Neuron (in vitro differentiated cells): Measurements from ENCODE around the gene NOA1.
"Not testable (repeated sequence)": the region's sequence is repeated elsewhere in the genome, so short reads cannot be mapped to it uniquely, and the experiment has no call there.

Experiments
- H2AFZ ChIP-seq: one replicate; pipeline ENCODE4 v1.6.1; 2013; ENCODE audit warnings: low read depth, mild to moderate bottlenecking, inconsistent platforms, low read length, moderate library complexity
- H3K27me3 ChIP-seq: one replicate; pipeline ENCODE4 v1.6.1; 2013; ENCODE audit warnings: low read length; ENCODE audit not compliant: insufficient read depth
- H3K36me3 ChIP-seq: one replicate; pipeline ENCODE4 v1.6.1; 2013; ENCODE audit warnings: low read length; ENCODE audit not compliant: insufficient read depth
- H3K4me1 ChIP-seq: one replicate; pipeline ENCODE4 v1.6.1; 2013; ENCODE audit warnings: low read length; ENCODE audit not compliant: insufficient read depth
- H3K4me3 ChIP-seq: 2 replicates; pipeline ENCODE4 v1.5.1; 2013; ENCODE audit warnings: mild to moderate bottlenecking, low read length, moderate library complexity
- H3K9me3 ChIP-seq: one replicate; pipeline ENCODE4 v1.6.1; 2013; ENCODE audit warnings: low read length

NOA1 gene

DNA sequence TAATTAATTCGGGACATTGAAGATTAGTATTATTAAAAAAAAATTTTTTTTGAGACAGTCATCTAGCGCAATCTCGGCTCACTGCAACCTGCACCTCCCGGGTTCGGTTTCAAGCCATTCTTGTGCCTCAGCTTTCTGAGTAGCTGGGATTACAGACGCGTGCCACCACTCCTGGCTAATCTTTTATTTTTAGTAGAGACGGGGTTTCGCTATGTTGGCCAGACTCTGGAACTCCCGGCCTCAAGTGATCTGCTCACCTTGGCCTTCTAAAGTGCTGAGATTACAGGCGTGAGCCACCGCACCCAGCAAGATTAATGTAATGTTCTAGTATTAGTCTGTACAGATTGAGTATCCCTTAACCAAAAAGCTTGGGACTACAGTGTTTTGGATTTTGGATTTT lies 37.0 kb downstream of the NOA1 start:
- H3K9me3 ChIP-seq, result no peaks in the 10 kb centered on the region
- H3K36me3 ChIP-seq, result peaks cover 15% of the 10 kb centered on the region
- H2AFZ ChIP-seq, result no peak overlapping the region
- H3K4me1 ChIP-seq, result no peaks in the 10 kb centered on the region
- no peaks in the 10 kb centered on the region for H3K27me3 ChIP-seq
- H3K4me3 ChIP-seq, result no peak overlapping the region

DNA sequence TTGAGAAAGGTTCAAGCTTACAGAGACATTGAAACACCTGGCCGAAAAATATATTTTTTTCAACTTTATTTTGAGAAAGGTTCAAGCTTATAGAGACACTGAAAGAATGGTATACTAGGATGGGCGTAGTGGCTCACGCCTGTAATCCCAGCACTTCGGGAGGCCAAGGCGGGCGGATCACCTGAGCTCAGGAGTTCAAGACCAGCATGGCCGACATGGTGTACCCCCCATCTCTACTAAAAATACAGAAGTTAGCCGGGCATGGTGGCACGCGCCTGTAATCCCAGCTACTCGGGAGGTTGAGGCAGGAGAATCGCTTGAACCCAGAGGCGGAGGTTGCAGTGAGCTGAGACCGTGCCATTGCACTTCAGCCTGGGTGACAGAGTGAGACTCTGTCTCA lies 37.6 kb downstream of the NOA1 start:
- not testable (repeated sequence) for H3K27me3 ChIP-seq, H3K4me1 ChIP-seq, H3K9me3 ChIP-seq, H3K4me3 ChIP-seq, H2AFZ ChIP-seq
- peaks cover 18% of the 10 kb centered on the region for H3K36me3 ChIP-seq

DNA sequence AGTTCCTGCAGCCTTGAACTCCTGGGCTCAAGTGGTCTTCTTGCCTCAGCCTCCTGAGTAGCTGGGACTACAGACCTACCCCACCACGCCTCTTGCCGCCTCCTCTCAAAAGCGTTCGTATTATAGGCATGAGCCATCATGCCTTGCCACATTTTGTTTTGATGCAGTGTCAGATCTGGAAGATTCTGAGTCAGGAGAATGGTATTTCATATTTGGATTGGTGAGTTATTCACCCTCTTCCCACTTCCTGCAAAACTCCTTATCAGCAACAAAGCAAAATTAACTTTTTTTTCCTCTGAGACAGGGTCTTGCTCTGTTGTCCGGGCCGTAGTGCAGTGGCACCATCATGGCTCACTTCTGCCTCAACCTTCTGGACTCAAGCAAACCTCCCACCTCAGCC lies 40.1 kb downstream of the NOA1 start:
- no peaks in the 10 kb centered on the region for H3K27me3 ChIP-seq
- H3K4me1 ChIP-seq, result no peaks in the 10 kb centered on the region
- no peak overlapping the region for H3K4me3 ChIP-seq
- no peak overlapping the region for H2AFZ ChIP-seq
- H3K9me3 ChIP-seq, result no peaks in the 10 kb centered on the region
- H3K36me3 ChIP-seq, result peaks cover 23% of the 10 kb centered on the region

DNA sequence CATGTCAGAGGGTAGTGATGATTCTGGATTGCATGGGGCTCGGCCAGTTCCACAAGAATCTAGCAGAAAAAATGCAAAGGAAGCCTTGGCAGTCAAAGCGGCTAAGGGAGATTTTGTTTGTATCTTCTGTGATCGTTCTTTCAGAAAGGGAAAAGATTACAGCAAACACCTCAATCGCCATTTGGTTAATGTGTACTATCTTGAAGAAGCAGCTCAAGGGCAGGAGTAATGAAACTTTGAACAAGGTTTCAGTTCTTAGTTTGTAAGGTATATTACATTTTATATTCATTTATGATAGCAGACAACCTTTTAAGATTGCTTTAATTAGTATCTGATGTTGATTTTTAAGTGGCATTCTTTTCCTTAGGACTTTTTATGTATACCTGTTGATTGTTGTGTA lies 45.5 kb downstream of the NOA1 start:
- H3K36me3 ChIP-seq, result peaks cover 55% of the 10 kb centered on the region

DNA sequence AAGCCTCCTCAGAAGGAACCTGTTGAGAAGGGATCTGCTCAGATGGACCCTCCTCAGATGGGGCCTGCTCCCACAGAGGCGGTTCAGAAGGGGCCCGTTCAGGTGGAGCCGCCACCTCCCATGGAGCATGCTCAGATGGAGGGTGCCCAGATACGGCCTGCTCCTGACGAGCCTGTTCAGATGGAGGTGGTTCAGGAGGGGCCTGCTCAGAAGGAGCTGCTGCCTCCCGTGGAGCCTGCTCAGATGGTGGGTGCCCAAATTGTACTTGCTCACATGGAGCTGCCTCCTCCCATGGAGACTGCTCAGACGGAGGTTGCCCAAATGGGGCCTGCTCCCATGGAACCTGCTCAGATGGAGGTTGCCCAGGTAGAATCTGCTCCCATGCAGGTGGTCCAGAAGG lies 46.8 kb downstream of the NOA1 start:
- no peaks in the 10 kb centered on the region for H3K4me1 ChIP-seq
- H2AFZ ChIP-seq, result no peak overlapping the region
- peaks cover 54% of the 10 kb centered on the region for H3K36me3 ChIP-seq
- H3K9me3 ChIP-seq, result no peaks in the 10 kb centered on the region
- no peak overlapping the region for H3K4me3 ChIP-seq
- no peaks in the 10 kb centered on the region for H3K27me3 ChIP-seq

More for the DNA sequence above, 45.5 kb downstream of the NOA1 start:
- no peak overlapping the region for H3K4me3 ChIP-seq
- no peaks in the 10 kb centered on the region for H3K27me3 ChIP-seq
- no peak overlapping the region for H2AFZ ChIP-seq
- H3K9me3 ChIP-seq, result no peaks in the 10 kb centered on the region
- H3K4me1 ChIP-seq, result no peaks in the 10 kb centered on the region

DNA sequence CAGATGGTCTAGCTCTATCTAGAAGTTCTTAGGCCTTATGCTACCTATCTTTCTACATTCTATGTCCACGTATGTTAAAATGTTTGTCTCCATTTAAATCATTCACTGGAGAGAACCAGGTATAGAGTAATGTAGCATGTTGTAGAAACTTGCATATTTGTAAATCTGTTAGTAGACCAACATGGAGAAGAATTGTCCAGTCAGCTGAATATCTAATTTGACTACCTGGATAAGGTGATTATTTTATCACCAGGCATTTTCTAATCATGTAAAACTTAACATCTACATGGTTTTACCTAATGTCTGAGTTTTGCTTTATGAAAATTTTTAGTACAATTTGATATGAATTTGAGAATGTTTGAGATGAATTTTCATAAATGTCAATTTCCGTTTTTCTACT lies 50.2 kb downstream of the NOA1 start:
- Histone ChIP-seq H3K4me1 (no peaks in the 10 kb centered on the region), H3K36me3 (peaks cover 66% of the 10 kb centered on the region), H3K4me3 (no peak overlapping the region), H3K9me3 (no peaks in the 10 kb centered on the region), H2AFZ (no peak overlapping the region), H3K27me3 (no peaks in the 10 kb centered on the region)

DNA sequence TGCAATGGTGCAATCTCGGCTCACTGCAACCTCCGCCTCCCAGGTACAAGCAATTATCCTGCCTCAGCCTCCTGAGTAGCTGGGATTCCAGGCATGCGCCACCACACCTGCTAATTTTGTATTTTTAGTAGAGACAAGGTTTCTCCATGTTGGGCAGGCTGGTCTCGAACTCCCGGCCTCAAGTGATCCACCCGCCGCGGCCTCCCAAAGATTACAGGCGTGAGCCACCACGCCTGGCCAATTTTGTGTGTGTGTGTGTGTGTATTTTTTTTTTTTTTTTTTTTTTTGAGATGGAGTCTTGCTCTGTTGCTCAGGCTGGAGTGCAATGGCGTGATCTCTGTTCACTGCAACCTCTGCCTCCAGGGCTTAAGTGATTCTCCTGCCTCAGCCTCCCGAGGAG lies 62.4 kb downstream of the NOA1 start:
- H2AFZ ChIP-seq, H3K27me3 ChIP-seq, H3K4me3 ChIP-seq, H3K9me3 ChIP-seq: not testable (repeated sequence)
- peaks cover 41% of the 10 kb centered on the region for H3K36me3 ChIP-seq
- peaks cover 17% of the 10 kb centered on the region for H3K4me1 ChIP-seq

DNA sequence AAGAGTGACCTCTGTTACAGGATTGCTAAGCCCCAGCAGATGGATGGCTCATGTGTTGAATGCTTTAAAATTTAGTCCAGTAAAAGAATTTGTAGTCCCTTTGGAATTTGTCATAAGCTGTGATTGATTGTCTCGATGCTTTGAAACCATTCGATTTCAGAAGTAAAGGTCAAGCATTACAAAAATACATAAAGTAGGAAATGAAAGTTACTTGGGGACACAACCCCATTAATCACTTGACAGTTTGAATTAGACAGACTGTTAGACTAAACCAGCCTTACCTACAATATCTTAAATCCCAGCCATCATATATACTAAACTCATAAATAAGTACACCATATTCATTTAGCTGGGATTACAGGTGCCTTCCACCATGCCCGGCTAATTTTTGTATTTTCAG lies 63.1 kb downstream of the NOA1 start:
- peaks cover 17% of the 10 kb centered on the region for H3K4me1 ChIP-seq
- peaks cover 2% of the 10 kb centered on the region for H3K9me3 ChIP-seq
- H3K4me3 ChIP-seq, result no peak overlapping the region
- peaks cover 36% of the 10 kb centered on the region for H3K36me3 ChIP-seq
- no peak overlapping the region for H2AFZ ChIP-seq
- H3K27me3 ChIP-seq, result no peaks in the 10 kb centered on the region
